Fibroblast of mammary gland (primary cell): ENCODE measurements around the gene NKIRAS2.

ENCODE experiments used
- DNase-seq: peaks from one replicate; pipeline ENCODE4 v3.0.0-alpha.2; 2010; ENCODE audit warnings: low read depth
- H3K4me3 ChIP-seq: 2 replicates; pipeline ENCODE4 v1.5.1; 2011; ENCODE audit warnings: low read depth, mild to moderate bottlenecking, low read length, moderate library complexity; ENCODE audit not compliant: control insufficient read depth
- CTCF ChIP-seq: conservative IDR thresholded peaks from 2 replicates; pipeline ENCODE4 v1.5.1; 2011; ENCODE audit warnings: low read depth, low read length, inconsistent platforms; ENCODE audit not compliant: control insufficient read depth, insufficient read depth

Gene NKIRAS2

GRCh38 chr17:42049834-42050392, 30.0 kb downstream of the NKIRAS2 start:
- no peak for DNase-seq
- no peak for TF ChIP-seq CTCF
- H3K4me3 ChIP-seq = peak overlapping the region; percentile 12

- peak; percentile 14 for TF ChIP-seq CTCF
- peak; percentile 6 for DNase-seq
- peak within 1 kb of the TSS; percentile 12 for H3K4me3 ChIP-seq
Measured at GRCh38 chr17:42050393-42051012, 30.6 kb downstream of the NKIRAS2 start, which contains the start of gene C17orf113. C17orf113 (minus strand) TSS chr17:42050601; CDS start chr17:42043376, 7,225 bp downstream.

GRCh38 chr17:42051013-42051400, 31.1 kb downstream of the NKIRAS2 start:
- no peak for DNase-seq
- no peak overlapping the region for H3K4me3 ChIP-seq
- TF ChIP-seq CTCF = no peak

GRCh38 chr17:42051645-42052044, 31.8 kb downstream of the NKIRAS2 start:
- no peak for DNase-seq
- TF ChIP-seq CTCF = no peak
- no peak overlapping the region for H3K4me3 ChIP-seq

- no peak for TF ChIP-seq CTCF
Measured at GRCh38 chr17:42052346-42052877, 32.5 kb downstream of the NKIRAS2 start.

GRCh38 chr17:42053731-42054500, 34.0 kb downstream of the NKIRAS2 start:
- no peak for DNase-seq
- no peak overlapping the region for H3K4me3 ChIP-seq
- no peak for TF ChIP-seq CTCF

More at GRCh38 chr17:42052346-42052877, 32.5 kb downstream of the NKIRAS2 start:
- DNase-seq = no peak
- H3K4me3 ChIP-seq = no peak overlapping the region
